ENCODE measurements around the gene FPGT. TPM values are rescaled to one million over a fixed set of nuclear protein-coding genes. Genes with fewer than 3 reads are reported as not detected.
A peak's percentile ranks its signal among the peaks of the same experiment; 100 is the strongest.

The FPGT gene
- total and polyA plus RNA-seq, 9 of the 15 experiments (the other 6 are each of a cell fraction or from before 2014, with no cell fraction given), result 11.6 to 24.3 (median 22.5) TPM

DNA sequence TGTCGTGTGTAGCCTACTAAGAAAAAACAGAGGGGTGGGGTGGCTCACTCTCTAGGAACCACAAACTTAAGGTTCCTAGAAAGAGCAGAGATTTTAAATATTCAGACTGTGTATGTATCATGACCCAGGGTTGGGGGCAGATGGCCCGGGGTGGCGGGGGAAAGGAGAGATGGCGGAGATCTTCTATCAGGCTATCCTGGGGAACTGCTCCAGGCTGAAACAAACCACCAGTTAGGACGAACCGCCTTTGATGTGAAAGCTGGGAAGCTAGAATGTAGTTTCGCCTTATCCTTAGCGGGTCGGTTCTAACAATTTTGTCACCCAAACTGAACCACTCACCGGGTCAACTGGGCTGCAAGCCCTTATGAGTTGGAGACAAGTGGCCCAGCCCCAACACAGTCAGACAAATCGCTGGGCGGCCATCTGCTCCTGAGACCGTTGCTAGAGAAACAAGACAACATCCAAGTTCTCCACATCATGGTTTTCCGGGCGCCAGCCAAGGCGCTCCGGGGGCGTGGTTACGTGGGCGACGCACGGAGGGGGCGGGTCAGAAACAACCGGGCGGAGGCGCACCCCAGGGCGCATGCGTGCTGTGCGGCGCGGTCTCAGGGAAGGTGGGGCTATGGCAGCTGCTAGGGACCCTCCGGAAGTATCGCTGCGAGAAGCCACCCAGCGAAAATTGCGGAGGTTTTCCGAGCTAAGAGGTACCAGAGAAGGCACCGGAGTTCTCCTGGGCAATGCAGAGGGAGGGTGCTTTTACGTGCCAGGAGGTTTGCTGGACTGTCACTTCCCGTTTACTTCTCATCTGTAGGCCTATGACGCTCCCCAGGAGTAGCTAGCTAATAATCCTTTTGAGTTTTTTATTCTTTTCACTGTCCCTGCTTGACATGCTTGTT lies at the start of gene FPGT, which contains the start of gene LRRIQ3 (continued):
- TF ChIP-seq, protein P1, sequence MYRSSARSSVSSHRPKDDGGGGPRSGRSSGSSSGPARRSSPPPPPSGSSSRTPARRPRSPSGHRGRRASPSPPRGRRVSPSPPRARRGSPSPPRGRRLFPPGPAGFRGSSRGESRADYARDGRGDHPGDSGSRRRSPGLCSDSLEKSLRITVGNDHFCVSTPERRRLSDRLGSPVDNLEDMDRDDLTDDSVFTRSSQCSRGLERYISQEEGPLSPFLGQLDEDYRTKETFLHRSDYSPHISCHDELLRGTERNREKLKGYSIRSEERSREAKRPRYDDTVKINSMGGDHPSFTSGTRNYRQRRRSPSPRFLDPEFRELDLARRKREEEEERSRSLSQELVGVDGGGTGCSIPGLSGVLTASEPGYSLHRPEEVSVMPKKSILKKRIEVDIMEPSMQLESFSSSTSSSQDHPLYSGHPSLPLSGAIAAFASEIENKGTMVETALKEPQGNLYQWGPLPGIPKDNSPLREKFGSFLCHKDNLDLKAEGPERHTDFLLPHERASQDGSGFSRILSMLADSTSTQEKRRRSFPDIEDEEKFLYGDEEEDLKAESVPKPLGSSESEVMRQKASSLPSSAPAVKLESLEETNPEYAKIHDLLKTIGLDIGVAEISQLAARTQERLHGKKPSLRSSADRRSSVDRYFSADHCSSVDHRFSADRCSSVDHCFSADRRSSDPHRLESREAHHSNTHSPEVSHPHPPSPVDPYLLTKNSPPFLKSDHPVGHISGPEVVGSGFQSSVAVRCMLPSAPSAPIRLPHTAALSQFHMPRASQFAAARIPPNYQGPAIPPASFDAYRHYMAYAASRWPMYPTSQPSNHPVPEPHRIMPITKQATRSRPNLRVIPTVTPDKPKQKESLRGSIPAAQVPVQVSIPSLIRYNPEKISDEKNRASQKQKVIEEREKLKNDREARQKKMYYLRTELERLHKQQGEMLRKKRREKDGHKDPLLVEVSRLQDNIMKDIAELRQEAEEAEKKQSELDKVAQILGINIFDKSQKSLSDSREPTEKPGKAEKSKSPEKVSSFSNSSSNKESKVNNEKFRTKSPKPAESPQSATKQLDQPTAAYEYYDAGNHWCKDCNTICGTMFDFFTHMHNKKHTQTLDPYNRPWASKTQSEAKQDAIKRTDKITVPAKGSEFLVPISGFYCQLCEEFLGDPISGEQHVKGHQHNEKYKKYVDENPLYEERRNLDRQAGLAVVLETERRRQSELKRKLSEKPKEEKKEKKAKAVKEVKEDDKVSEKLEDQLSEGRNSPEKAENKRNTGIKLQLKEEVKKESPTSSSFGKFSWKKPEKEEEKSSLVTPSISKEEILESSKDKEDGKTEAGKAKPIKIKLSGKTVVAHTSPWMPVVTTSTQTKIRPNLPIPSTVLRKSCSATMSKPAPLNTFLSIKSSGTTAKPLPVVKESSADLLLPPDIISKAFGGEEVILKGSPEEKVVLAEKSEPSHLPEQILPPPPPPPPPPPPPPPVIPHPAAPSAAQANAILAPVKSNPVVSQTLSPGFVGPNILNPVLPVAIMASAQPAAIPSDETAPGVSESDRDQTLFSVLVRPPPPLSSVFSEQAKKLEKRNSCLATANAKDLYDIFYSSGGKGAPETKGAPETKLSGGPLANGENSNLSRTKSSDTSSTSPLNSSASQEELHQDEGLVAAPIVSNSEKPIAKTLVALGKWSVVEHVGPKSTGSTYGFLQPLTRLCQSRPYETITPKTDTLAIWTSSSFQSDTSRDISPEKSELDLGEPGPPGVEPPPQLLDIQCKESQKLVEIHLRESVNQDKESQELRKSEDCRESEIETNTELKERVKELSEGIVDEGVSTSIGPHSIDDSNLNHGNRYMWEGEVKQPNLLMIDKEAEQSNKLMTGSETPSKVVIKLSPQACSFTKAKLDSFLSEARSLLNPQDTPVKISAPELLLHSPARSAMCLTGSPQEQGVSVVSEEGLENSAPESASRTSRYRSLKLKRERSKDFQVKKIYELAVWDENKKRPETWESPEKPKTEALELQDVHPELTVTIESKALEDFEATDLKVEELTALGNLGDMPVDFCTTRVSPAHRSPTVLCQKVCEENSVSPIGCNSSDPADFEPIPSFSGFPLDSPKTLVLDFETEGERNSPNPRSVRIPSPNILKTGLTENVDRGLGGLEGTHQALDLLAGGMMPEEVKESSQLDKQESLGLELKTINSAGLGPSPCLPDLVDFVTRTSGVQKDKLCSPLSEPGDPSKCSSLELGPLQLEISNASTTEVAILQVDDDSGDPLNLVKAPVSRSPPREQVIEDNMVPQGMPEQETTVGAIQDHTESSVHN (IDR thresholded peaks at IDR 0.05; ENCODE audit: borderline replicate concordance in 1 of 2, low read depth in 1 of 2), result no peak
- no peak for TF ChIP-seq NCOR1 (IDR thresholded peaks at IDR 0.05)
- no peak for TF ChIP-seq E2F6 (IDR thresholded peaks at IDR 0.05; ENCODE audit: borderline replicate concordance in 1 of 2, extremely low read depth in 1 of 2, insufficient read depth in 1 of 2, insufficient read length in 1 of 2, low read depth in 1 of 2, low read length in 1 of 2, poor library complexity in 1 of 2, severe bottlenecking in 1 of 2)
- 0 out of 2 replicates have a peak, but pooled peaks have one; percentile 33 for TF ChIP-seq CREB1 (IDR thresholded peaks at IDR 0.05)
- no peak; the same call in 1 of the 2 replicates for TF ChIP-seq CREB1 (CRISPR knock-in tag; IDR thresholded peaks at IDR 0.05)
- TF ChIP-seq SNAPC5 (CRISPR knock-in tag; IDR thresholded peaks at IDR 0.05), result no peak
- no peak for TF ChIP-seq ZNF41 (CRISPR knock-in tag; conservative IDR thresholded peaks at IDR 0.05)
- TF ChIP-seq CEBPG (CRISPR knock-in tag; IDR thresholded peaks at IDR 0.05), result no peak
- no peak for TF ChIP-seq CEBPG (tag; conservative IDR thresholded peaks at IDR 0.05 in 1 of 2, IDR thresholded peaks at IDR 0.05 in 1 of 2)
- TF ChIP-seq, protein P2, sequence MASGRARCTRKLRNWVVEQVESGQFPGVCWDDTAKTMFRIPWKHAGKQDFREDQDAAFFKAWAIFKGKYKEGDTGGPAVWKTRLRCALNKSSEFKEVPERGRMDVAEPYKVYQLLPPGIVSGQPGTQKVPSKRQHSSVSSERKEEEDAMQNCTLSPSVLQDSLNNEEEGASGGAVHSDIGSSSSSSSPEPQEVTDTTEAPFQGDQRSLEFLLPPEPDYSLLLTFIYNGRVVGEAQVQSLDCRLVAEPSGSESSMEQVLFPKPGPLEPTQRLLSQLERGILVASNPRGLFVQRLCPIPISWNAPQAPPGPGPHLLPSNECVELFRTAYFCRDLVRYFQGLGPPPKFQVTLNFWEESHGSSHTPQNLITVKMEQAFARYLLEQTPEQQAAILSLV (tag; IDR thresholded peaks at IDR 0.05), result no peak
- no peak for TF ChIP-seq SMARCA4 (IDR thresholded peaks at IDR 0.05)
- no peak for TF ChIP-seq NUFIP1 (IDR thresholded peaks at IDR 0.05; ENCODE audit: partially characterized antibody)
- TF ChIP-seq ZNF23 (CRISPR knock-in tag; IDR thresholded peaks at IDR 0.05), result no peak
- TF ChIP-seq USF2 (CRISPR knock-in tag; IDR thresholded peaks at IDR 0.05), result no peak
- TF ChIP-seq MAFK (IDR thresholded peaks at IDR 0.05; ENCODE audit: low read length), result no peak

Measured in K562 (cell line).